ENCODE data around the gene GLDN. TPM values are rescaled to one million over a fixed set of nuclear protein-coding genes. Genes with fewer than 3 reads are reported as not detected.

GLDN gene
- total RNA-seq, 4 donors from 2014 or later, result 36.2 to 86.1 (median 60.0) TPM

DNA sequence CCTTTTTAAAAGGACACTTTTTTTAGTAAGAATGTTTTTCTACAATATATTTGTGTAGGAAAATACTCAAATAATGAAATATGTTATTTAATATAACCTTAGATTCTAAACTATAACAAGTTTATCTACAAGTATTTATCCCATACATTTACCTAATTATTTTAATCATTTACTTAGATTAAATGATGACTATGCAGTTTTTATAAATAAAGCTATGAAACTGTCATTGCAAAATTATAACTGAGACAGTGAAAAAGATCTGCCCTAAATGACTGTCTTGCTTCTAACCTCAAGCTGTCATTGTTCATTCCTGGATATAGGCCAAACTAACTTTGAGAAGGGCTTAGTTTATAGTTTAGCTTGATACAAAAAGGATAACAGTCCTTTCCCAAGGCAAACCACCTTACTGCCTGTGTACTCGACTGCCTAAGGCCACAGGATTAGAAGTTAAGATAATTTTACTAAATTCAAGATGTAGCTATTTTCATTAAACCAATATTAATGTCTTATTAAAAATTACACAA lies 84.1 kb downstream of the GLDN start:
- TF ChIP-seq, protein P1, sequence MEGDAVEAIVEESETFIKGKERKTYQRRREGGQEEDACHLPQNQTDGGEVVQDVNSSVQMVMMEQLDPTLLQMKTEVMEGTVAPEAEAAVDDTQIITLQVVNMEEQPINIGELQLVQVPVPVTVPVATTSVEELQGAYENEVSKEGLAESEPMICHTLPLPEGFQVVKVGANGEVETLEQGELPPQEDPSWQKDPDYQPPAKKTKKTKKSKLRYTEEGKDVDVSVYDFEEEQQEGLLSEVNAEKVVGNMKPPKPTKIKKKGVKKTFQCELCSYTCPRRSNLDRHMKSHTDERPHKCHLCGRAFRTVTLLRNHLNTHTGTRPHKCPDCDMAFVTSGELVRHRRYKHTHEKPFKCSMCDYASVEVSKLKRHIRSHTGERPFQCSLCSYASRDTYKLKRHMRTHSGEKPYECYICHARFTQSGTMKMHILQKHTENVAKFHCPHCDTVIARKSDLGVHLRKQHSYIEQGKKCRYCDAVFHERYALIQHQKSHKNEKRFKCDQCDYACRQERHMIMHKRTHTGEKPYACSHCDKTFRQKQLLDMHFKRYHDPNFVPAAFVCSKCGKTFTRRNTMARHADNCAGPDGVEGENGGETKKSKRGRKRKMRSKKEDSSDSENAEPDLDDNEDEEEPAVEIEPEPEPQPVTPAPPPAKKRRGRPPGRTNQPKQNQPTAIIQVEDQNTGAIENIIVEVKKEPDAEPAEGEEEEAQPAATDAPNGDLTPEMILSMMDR (IDR thresholded peaks at IDR 0.05; ENCODE audit: low read depth), result no peak

DNA sequence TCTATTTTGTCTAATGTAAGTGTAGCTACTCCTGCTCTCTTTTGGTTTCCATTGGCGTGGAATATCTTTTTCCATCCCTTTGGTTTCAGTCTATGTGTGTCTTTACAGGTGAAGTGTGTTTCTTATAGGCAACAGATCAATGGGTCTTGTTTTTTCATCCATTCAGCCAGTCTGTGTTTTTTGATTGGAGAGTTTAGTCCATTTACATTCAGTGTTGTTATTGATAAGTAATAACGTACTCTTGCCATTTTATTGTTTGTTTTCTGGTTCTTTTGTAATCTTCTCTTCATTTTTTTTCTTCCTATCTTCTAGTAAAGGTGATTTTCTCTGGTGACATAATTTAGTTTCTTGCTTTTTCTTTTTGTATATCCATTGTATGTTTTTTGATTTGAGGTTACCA lies 97.1 kb downstream of the GLDN start:
- TF ChIP-seq, protein P1 (IDR thresholded peaks at IDR 0.05; ENCODE audit: low read depth), result no peak

DNA sequence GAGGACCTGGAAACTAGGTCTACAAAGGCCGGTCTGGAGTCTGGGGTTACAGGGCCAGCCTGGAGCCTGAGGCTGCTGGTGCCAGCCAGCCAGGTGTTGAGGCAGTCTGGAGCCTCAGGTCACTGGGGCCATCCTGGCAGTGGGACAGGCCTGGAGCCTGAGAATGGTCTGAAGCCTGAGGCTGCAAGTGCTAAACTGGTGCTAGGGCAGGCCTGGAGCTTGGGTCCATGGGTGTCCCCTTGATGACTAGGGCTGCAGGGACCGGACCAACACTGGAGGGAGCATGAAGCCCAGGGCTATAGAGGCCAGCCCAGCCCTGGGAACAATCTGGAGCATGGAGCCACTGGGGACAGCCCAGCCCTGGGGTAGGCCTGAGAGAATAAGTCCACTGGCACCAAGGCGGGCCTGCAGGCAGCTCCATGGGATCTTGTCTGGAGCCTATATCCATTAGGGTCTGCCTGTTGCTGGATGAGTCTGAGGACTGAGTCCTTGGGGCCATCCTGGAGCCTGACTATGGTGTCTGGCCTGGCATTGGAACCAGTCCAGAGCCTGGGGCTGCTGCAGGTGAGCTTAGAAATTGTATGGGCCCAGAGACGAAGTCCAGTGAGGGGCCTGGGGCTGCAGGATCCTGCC lies 101.9 kb downstream of the GLDN start:
- TF ChIP-seq, protein P1 (IDR thresholded peaks at IDR 0.05; ENCODE audit: low read depth), result no peak

DNA sequence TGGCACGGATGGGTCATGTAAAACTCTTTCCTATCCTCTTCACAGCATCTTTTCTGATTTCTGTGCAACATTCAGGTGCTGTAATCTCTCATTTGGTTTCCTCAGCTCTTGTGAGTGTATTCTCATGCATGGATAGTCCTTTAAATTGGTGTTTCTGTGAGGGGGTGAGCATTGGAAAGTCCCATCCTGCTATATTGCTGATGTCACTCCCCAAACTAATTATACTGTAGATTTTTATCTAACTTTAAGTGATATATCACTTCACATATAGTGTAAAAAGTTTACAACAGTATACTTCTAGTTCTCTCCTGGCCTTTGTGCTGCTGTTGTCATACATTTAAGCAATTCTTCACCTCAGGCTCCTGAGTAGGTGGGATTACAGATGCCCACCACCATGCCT lies 102.7 kb downstream of the GLDN start:
- TF ChIP-seq, protein P1 (IDR thresholded peaks at IDR 0.05; ENCODE audit: low read depth), result no peak

DNA sequence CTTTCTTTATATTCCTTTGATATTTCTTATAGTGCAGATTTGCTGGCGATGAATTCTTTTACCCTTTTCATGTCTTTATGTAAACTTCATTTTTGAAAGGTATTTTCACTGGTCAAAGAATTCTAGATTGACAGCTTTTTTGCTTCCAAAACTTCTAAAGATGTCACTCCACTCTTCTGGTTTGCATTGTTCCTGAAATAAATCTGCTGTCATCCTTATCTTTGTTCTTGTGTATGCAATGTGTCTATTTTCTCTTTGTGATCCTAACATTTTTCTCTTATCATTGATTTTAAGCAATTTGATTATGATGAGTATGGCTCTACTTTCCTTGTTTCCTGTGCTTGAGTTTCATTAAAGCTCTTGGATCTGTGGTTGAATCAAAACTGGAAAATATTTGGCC lies 103.4 kb downstream of the GLDN start:
- TF ChIP-seq, protein P1 (IDR thresholded peaks at IDR 0.05; ENCODE audit: low read depth), result no peak

DNA sequence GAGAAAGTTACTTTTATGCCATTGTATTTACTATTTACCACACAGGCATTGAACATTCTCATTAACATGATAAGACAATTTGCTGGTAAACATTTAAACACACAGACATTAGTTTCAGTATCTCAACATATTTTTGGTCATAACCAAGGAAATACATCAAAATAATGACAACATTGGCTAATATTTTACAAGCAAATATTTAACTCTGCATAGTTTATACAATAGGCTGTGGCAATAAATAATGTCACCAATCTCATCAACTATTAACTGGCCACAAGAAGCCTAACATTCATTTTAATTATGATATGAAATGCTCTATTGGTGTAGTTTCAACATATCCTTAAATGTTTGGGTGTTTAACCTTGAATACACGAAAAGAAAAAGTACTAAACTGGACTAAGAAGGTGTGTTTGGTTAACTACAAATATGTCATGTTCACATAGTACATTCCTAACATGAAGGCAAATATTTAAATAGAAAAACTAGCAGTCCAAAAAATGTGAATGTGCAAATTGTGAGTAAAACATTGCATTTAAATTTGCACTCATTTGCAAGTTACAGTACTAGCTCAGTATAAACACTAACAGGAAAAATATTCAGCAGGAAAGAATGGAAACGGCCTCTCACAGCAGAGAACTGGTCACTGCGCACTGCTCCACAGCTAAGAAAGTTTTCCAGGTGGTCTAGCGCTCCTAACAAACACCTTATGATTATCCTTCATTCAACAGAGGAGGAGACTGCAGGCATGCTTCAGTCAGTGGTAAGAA lies 106.6 kb downstream of the GLDN start:
- TF ChIP-seq, protein P1 (IDR thresholded peaks at IDR 0.05; ENCODE audit: low read depth), result no peak

DNA sequence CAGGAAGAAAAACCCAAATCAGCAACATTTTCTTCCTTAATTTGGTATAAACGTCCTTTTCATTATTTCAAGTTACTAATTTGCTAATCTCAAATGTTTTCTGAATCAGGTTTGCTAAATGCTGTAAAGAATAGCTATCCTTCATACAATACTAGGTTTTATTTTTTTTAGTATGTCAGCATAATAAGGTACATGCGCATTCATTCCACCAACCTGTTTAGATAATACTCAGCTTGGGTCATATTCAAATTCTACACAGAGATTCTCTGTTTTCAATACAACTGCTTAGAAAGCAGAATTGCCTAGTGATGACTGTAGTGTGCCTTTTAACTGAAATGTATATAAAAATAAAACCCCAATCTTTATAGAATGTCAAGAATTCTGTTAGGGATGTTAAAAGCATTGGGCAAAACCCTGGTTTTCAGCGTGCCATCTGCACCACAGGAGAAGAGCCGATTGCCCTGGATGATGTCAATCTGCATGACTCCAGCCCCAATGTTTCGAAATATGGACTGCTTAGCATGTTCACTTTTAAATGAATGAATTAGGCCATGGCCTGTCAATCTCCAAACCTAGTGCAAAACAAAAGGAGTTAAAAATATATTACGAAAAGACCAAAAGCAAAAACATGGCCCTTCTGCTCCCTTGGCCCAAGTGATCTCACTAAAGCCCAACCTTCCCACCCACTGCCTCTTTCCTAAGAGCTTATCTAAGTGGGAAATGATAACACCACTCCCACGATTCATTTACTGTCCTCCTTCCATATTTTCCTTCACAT lies 107.4 kb downstream of the GLDN start:
- TF ChIP-seq, protein P1 (IDR thresholded peaks at IDR 0.05; ENCODE audit: low read depth), result no peak
